DMS79 (cell line): Measurements from ENCODE around the gene NEK10.

Experiments used
- DNase-seq: peaks from one replicate; lab custom pipeline; 2025; lab: John Stamatoyannopoulos, UW

The NEK10 gene

GRCh38 chr3:27176256-27176655 is 192.9 kb downstream of the NEK10 start:
- no peak for DNase-seq

DNA sequence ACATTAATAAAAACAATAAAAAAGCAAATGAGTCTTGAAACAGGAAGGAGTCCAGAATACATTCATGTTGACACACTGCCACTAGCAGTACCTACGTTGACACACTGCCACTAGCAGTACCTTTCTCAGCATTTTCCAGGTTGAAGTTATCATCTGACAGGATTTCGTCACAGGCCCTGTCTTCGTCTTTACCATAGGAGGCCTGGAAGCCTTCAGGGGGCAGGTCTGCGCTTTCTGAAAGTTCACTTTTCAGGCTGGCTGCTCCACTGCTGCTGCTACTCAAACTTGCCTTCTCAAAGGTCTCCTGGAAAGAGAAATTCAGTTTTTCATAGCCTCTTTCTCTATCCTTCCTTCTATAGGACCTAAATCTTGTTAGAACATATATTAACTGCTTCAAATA is 194.7 kb downstream of the NEK10 start:
- no peak for DNase-seq

DNA sequence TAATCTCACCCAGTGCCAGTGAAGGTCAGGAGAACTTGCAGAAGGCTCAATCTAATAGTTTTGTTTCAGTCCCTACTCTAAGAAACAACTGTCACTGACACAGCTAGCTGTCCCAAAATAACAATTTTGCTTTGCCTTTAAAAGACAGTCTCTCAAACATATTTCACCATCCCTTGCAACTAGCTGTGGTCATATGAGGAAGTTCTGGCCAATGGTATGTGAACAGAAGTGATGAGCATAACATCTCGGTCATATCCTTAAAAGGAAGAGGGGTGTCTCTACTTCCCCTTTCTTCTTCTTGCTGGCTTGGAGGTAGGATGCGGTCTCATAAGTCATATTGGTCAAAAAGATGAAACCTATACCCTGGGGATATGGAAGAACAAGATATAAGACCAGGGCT is 198.1 kb downstream of the NEK10 start:
- DNase-seq: no peak

- DNase-seq: no peak
These were observed 202.3 kb downstream of the NEK10 start for GRCh38 chr3:27166888-27167287.

- DNase-seq: no peak
These were observed 203.9 kb downstream of the NEK10 start for GRCh38 chr3:27165321-27165721.

DNA sequence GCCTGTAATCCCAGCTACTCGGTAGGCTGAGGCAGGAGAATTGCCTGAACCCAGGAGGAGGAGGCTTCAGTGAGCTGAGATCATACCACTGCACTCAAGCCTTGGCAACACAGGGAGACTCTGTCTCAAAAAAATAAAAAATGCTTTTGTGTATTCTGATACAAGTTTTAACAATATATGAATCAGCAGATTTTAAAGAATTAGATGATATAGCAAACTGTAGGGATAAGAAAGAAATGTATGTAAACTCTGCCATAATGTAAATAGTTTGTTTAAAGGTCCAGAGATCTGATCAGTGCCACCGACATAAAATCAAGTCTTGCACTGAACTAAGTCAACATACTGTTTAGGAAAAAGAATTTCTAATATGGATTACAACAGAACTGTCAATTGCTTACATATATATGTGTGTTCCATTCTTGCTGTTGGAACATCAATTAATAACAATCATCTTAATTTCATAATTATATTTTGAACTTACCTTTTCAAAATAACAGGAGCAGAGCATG is 208.3 kb downstream of the NEK10 start:
- DNase-seq: no peak

DNA sequence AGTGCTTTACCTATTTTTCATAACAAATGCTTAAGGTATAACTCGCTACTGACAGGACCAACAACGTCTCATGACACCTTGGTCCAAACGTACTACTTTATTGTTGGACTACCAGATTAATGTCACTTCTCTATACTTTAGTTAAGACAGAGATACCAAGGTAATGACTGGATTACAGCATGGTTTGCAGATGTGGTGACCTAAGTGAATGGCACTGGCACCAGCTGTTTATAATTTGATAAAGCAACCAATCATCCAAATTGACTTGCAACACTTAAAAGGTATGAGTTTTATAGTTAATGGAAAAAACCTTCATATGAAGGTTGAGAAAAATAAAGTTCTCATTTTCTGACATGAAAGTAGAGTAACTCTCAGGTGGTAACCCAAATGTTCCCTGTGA is 209.0 kb downstream of the NEK10 start:
- no peak for DNase-seq

DNA sequence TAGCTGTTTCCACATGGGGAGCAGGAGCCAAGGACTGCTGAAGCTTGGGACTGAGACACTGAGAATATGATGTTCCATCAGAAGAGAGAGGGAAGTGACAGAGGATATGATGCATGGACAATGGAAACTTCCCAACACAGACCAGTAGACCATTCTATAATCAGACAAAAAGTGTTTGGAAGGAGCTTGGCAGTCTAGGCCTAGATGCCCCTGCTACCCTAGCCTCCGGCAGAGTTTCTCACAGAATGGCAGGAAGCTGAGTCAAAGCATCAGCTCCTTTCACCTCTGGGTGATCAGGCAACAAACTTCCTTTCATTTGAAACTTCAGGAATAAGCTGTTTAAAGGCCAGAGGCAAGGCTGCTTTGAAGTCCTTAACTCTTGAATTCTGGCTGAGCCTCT is 222.0 kb downstream of the NEK10 start:
- DNase-seq: no peak

GRCh38 chr3:27146786-27147185 is 222.4 kb downstream of the NEK10 start:
- DNase-seq: no peak

DNA sequence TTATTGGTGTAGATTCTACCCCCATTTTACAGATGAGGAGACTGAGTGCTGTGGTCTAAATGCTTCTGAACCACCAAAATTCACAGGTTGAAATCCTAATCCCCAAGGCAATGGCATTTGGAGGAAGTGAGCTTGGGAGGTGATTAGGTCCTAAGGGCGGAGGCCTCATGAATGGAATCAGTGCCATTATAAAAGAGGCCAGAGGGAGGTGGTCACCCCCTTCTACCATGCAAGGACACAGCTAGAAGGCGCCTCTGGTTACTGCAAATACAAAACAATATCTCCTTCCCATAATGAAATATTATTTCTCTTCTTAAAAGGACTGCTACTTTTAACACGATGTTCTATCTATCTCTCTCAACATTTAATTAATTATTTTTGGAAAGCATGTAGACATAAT is 223.5 kb downstream of the NEK10 start:
- DNase-seq: no peak

DNA sequence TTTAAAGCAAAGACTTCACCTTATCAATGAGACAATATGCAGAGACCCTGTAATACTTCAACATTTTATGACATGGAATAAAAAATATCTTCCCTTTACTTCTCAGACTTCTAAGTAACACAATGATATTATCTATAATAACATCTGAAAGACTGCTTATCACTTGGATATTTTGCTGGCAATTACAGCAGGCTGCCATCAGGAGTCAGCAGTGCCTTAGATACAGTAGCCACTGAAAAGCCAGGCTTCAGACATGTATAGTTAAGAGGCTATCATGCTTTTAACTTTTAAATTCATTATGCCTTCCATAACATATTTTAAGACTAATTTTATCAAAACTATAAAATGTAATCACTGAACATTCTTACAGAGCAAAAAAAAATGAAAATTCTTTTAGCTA is 227.5 kb downstream of the NEK10 start:
- no peak for DNase-seq

DNA sequence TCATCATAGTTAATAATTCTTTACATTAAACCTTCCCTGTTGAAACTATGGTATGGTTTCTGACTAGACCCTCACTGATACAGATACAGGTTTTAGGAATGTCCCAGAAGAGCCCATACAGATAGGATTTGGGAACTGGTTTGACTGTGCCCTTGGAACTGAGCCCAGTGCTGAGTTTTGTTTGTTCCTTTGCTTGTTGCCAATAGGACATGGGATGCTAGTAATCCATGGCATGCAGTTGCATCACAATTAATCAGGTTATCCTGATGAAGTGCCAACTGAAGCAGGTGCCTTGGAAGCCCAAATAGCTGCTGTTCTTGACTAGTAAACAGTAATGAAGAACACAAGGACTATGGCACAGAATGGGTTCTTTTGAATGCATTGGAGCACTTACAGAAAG is 230.6 kb downstream of the NEK10 start:
- DNase-seq: no peak

DNA sequence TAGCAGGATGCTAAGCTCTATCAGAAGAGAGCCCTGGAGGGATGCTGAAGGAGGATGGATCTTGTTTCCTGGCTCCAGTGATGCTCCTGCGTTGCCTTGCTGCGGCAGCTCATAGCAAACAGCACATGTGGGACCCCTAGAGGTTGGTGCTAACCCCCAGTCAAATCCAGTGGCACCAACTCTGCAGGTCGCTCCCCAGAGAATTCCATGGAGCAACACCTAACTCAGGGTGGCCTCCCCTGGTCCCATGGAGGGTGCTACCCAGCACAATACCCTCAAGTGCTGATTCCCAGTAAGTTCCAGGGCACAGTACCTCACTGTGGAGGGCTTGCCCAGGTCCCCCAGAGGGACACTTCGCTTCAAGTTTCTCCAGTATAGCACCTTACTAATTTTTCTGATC is 231.2 kb downstream of the NEK10 start:
- DNase-seq: no peak

- no peak for DNase-seq
These were observed 234.9 kb downstream of the NEK10 start for GRCh38 chr3:27134171-27134796.

- no peak for DNase-seq
These were observed 236.1 kb downstream of the NEK10 start for GRCh38 chr3:27133060-27133459.

- no peak for DNase-seq
These were observed 238.4 kb downstream of the NEK10 start for GRCh38 chr3:27130796-27131195.

DNA sequence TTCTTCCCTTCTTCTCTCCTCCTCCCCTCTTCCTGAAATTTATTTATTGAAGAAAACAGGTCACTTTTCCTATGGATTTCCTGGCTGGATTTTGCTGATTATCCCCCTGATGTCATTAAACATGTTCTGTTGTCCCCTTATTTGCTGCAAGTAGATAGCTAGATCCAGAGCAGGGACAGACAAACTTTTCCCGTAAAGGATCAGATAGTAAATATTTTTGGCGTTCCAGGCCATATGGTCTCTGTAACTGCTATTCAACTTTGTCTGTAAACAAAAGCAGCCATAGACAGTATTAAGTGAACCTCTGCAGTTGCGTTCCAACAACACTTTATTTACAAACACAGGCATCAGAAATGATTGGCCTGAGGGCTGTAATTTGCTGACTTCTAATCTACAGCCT is 241.3 kb downstream of the NEK10 start:
- DNase-seq: no peak

GRCh38 chr3:27127195-27127594 is 242.0 kb downstream of the NEK10 start:
- DNase-seq: peak; percentile 7

- no peak for DNase-seq
These were observed 243.2 kb downstream of the NEK10 start for GRCh38 chr3:27125821-27126501.

DNA sequence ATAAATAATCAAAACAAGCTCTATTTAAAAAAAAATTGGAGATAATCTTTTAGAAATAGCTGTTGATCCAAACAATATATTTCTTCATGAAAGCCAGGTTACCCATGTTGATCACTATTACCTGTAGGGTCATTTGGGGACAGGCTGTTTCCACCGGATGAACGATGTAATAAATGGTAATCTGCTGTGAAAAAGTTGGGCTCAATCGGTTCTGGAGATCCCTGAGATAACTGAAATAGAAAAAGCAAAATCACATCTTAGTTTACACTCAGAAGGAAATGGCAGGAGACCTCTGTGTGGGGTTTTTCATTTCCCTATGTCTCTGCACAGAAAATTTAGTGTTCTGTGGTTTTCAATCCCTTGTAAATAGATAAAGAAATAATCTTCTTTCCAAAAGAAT is 249.5 kb downstream of the NEK10 start:
- DNase-seq: no peak

DNA sequence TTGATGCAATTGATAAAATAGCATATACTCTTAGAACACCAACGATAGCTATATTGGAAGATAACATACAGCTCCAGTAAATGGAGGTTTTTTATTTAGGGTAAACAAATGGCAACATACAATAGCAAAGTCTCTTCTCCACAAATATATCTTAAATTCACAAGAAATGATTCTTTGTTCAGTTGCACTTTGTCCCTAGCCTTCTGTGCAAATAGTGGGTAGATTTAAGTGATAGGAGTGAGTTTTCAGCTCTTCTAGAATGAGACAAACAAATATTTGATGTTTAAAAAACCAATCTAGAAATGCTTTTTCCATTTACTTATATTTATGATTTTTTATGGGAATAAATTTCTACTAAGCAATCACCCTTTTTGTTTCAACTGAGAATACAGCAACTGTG is 253.8 kb downstream of the NEK10 start:
- DNase-seq: no peak

DNA sequence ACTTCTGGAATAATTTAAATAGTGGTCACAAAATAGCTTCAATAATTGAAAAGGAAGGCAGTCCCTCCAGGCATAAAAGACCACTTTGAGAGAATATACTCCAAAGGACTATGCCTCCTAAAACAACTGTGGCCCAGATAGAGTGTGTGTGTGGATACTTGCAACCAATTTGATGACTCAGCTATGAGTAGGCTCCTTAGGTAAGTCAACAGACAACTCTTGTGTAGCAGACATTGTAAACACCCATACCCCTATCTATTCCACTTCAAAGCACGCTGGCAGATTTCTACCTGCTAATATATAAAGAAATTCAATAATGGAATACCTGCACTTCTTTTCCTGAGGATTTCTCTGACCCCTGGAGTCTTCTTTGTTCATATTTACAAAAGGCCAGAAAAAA is 254.5 kb downstream of the NEK10 start:
- no peak for DNase-seq

DNA sequence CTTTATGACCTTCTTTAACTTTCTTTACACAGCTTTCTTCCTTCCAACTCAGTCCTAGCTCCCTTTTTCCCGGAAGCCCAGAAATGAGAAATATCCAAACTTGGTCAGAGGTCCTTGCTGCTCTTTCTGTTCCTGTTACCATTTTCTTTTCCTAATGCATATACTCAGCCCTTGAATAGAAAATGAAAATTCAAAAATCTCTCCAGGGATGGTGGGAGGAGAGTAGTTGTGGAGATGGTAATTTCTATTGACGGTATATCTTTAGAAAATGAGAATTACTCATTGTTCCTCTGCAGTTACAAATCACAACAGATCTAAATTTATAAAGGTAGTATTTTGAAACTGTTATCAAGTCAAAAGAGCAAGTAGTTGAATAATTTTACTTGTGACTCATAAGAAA is 255.1 kb downstream of the NEK10 start:
- no peak for DNase-seq

- no peak for DNase-seq
These were observed 259.2 kb downstream of the NEK10 start for GRCh38 chr3:27110020-27110419.
